Measurements from ENCODE around the gene PRR11. TPM values are rescaled to one million over a fixed set of nuclear protein-coding genes. Genes with fewer than 3 reads are reported as not detected.
"Not testable (repeated sequence)": the region's sequence is repeated elsewhere in the genome, so short reads cannot be mapped to it uniquely, and the experiment has no call there.

The PRR11 gene
- polyA plus RNA-seq, 1 donor from 2014 or later: 3.0 TPM

- Mint-ChIP-seq H3K27ac (no peak overlapping the region), H3K4me3 (no peak overlapping the region), H3K36me3 (peaks cover 6% of the 10 kb centered on the region), H3K4me1 (peaks cover 0 to 2% (median 2%) of the 10 kb centered on the region in 3 donors), H3K27me3 (no peaks in the 10 kb centered on the region), H3K9me3 (no peaks in the 10 kb centered on the region)
Measured at GRCh38 chr17:59172436-59173004, 17.0 kb downstream of the PRR11 start.

GRCh38 chr17:59174671-59175070 lies 19.1 kb downstream of the PRR11 start:
- no peaks in the 10 kb centered on the region for H3K9me3 Mint-ChIP-seq
- peaks cover 0 to 3% (median 0%) of the 10 kb centered on the region in 3 donors for H3K4me1 Mint-ChIP-seq
- H3K27me3 Mint-ChIP-seq: no peaks in the 10 kb centered on the region
- H3K36me3 Mint-ChIP-seq: peaks cover 6% of the 10 kb centered on the region
- no peak overlapping the region for H3K4me3 Mint-ChIP-seq
- no peak overlapping the region for H3K27ac Mint-ChIP-seq

- no peaks in the 10 kb centered on the region for H3K27me3 Mint-ChIP-seq
- H3K4me3 Mint-ChIP-seq: no peak overlapping the region
- H3K27ac Mint-ChIP-seq: no peak overlapping the region
- peaks cover 6% of the 10 kb centered on the region for H3K36me3 Mint-ChIP-seq
- no peaks in the 10 kb centered on the region for H3K9me3 Mint-ChIP-seq
- H3K4me1 Mint-ChIP-seq: peaks cover 0 to 6% (median 0%) of the 10 kb centered on the region in 3 donors
Measured at GRCh38 chr17:59175076-59175475, 19.5 kb downstream of the PRR11 start.

GRCh38 chr17:59178266-59178985 lies 22.9 kb downstream of the PRR11 start:
- H3K4me3 Mint-ChIP-seq: peak overlapping the region in 1 of 4 donors; percentile 32
- H3K4me1 Mint-ChIP-seq: peaks cover 0 to 6% (median 0%) of the 10 kb centered on the region in 3 donors
- no peaks in the 10 kb centered on the region for H3K9me3 Mint-ChIP-seq
- H3K27ac Mint-ChIP-seq: no peak overlapping the region
- peaks cover under 1% of the 10 kb centered on the region for H3K36me3 Mint-ChIP-seq
- no peaks in the 10 kb centered on the region for H3K27me3 Mint-ChIP-seq

- H3K4me3 Mint-ChIP-seq, H3K27me3 Mint-ChIP-seq, H3K4me1 Mint-ChIP-seq, H3K36me3 Mint-ChIP-seq, H3K9me3 Mint-ChIP-seq: not testable (repeated sequence)
- H3K27ac Mint-ChIP-seq: peak overlapping the region in 1 of 3 donors; percentile 14
Measured at GRCh38 chr17:59179601-59180000, 24.1 kb downstream of the PRR11 start.

GRCh38 chr17:59180626-59181025 lies 25.1 kb downstream of the PRR11 start:
- no peaks in the 10 kb centered on the region for H3K27me3 Mint-ChIP-seq
- no peaks in the 10 kb centered on the region for H3K36me3 Mint-ChIP-seq
- no peak overlapping the region for H3K4me3 Mint-ChIP-seq
- no peak overlapping the region for H3K27ac Mint-ChIP-seq
- no peaks in the 10 kb centered on the region for H3K9me3 Mint-ChIP-seq
- peaks cover 8 to 11% (median 8%) of the 10 kb centered on the region in 3 donors for H3K4me1 Mint-ChIP-seq

GRCh38 chr17:59181481-59181880 lies 25.9 kb downstream of the PRR11 start:
- Mint-ChIP-seq H3K27me3 (no peaks in the 10 kb centered on the region), H3K9me3 (no peaks in the 10 kb centered on the region), H3K27ac (peak overlapping the region in 1 of 3 donors; percentile 36), H3K4me1 (peaks cover 9 to 11% (median 10%) of the 10 kb centered on the region in 3 donors), H3K4me3 (no peak overlapping the region), H3K36me3 (no peaks in the 10 kb centered on the region)

- peak overlapping the region in 1 of 3 donors; percentile 16 for H3K27ac Mint-ChIP-seq
- H3K9me3 Mint-ChIP-seq: no peaks in the 10 kb centered on the region
- peak overlapping the region in 1 of 4 donors; percentile 54 for H3K4me3 Mint-ChIP-seq
- no peaks in the 10 kb centered on the region for H3K27me3 Mint-ChIP-seq
- H3K36me3 Mint-ChIP-seq: no peaks in the 10 kb centered on the region
- peaks cover 18 to 22% (median 18%) of the 10 kb centered on the region in 3 donors for H3K4me1 Mint-ChIP-seq
Measured at GRCh38 chr17:59185997-59186396, 30.5 kb downstream of the PRR11 start.

- H3K27me3 Mint-ChIP-seq: no peaks in the 10 kb centered on the region
- H3K4me3 Mint-ChIP-seq: peak overlapping the region in 1 of 4 donors; percentile 65
- H3K36me3 Mint-ChIP-seq: no peaks in the 10 kb centered on the region
- peaks cover 18 to 22% (median 18%) of the 10 kb centered on the region in 3 donors for H3K4me1 Mint-ChIP-seq
- H3K27ac Mint-ChIP-seq: no peak overlapping the region
- H3K9me3 Mint-ChIP-seq: no peaks in the 10 kb centered on the region
Measured at GRCh38 chr17:59186850-59187249, 31.3 kb downstream of the PRR11 start.

- peaks cover 9 to 15% (median 9%) of the 10 kb centered on the region in 3 donors for H3K4me1 Mint-ChIP-seq
- H3K27ac Mint-ChIP-seq: no peak overlapping the region
- no peak overlapping the region for H3K4me3 Mint-ChIP-seq
- peaks cover 0 to 3% (median 0%) of the 10 kb centered on the region in 3 donors for H3K9me3 Mint-ChIP-seq
- H3K36me3 Mint-ChIP-seq: peaks cover 6% of the 10 kb centered on the region
- H3K27me3 Mint-ChIP-seq: no peaks in the 10 kb centered on the region
Measured at GRCh38 chr17:59190806-59191205, 35.3 kb downstream of the PRR11 start.

GRCh38 chr17:59193336-59193862 lies 37.9 kb downstream of the PRR11 start:
- H3K36me3 Mint-ChIP-seq: peaks cover 6% of the 10 kb centered on the region
- H3K4me1 Mint-ChIP-seq: peaks cover 0 to 2% (median 1%) of the 10 kb centered on the region in 3 donors
- H3K4me3 Mint-ChIP-seq: no peak overlapping the region
- H3K27ac Mint-ChIP-seq: no peak overlapping the region
- H3K27me3 Mint-ChIP-seq: no peaks in the 10 kb centered on the region
- H3K9me3 Mint-ChIP-seq: peaks cover 0 to 3% (median 0%) of the 10 kb centered on the region in 3 donors

GRCh38 chr17:59199398-59199797 lies 43.9 kb downstream of the PRR11 start:
- H3K9me3 Mint-ChIP-seq: no peaks in the 10 kb centered on the region
- no peak overlapping the region for H3K4me3 Mint-ChIP-seq
- H3K36me3 Mint-ChIP-seq: no peaks in the 10 kb centered on the region
- no peaks in the 10 kb centered on the region for H3K27me3 Mint-ChIP-seq
- H3K27ac Mint-ChIP-seq: no peak overlapping the region
- H3K4me1 Mint-ChIP-seq: no peaks in the 10 kb centered on the region

- Mint-ChIP-seq H3K4me3 (no peak overlapping the region), H3K27ac (no peak overlapping the region), H3K9me3 (no peaks in the 10 kb centered on the region), H3K27me3 (no peaks in the 10 kb centered on the region), H3K4me1 (no peaks in the 10 kb centered on the region), H3K36me3 (no peaks in the 10 kb centered on the region)
Measured at GRCh38 chr17:59202320-59202719, 46.8 kb downstream of the PRR11 start.

- Mint-ChIP-seq H3K36me3 (no peaks in the 10 kb centered on the region), H3K4me1 (peaks cover 4 to 13% (median 13%) of the 10 kb centered on the region in 3 donors), H3K27me3 (no peaks in the 10 kb centered on the region), H3K27ac (peak overlapping the region in 2 of 3 donors; percentile 78 to 88), H3K9me3 (no peaks in the 10 kb centered on the region), H3K4me3 (peak overlapping the region in 1 of 4 donors; percentile 100)
Measured at GRCh38 chr17:59219370-59219769, 63.8 kb downstream of the PRR11 start.

GRCh38 chr17:59219992-59220327 lies 64.4 kb downstream of the PRR11 start:
- Mint-ChIP-seq H3K9me3 (no peaks in the 10 kb centered on the region), H3K4me3 (peak overlapping the region; percentile 98 to 100 (median 99)), H3K27ac (peak overlapping the region; percentile 88 to 96 (median 90)), H3K36me3 (no peaks in the 10 kb centered on the region), H3K4me1 (peaks cover 4 to 13% (median 13%) of the 10 kb centered on the region in 3 donors), H3K27me3 (no peaks in the 10 kb centered on the region)
